ENCODE results near the gene POMT2. TPM values are rescaled to one million over a fixed set of nuclear protein-coding genes. Genes with fewer than 3 reads are reported as not detected.

Gene POMT2
- total RNA-seq, 1 donor from 2014 or later = 17.6 TPM

- no peak for DNase-seq (ENCODE audit: low read depth)
These were observed 77.9 kb downstream of the POMT2 start for GRCh38 chr14:77242752-77243151.

DNA sequence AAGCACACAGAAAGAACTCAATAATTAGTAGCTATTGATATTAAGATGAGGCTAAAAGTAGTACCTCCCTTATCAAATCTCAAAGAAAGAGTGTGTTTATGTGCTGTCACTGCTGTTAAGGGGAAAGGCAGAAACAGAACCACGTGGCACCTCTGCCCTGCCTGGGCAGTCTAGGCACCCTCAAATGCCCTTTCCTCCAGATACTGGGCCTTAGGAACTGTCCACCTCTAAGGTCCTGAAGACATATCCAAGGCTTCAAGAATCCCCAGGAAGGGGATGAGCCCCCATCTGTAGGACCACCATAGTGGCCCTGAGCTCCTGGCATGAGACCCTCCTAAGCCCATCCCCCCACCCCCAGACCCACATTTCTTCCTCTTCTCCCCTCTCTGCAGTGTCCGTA, 78.7 kb downstream of the POMT2 start:
- peak; percentile 24 for DNase-seq (ENCODE audit: low read depth)

- no peak for DNase-seq (ENCODE audit: low read depth)
These were observed 80.3 kb downstream of the POMT2 start for GRCh38 chr14:77240336-77240915.

DNA sequence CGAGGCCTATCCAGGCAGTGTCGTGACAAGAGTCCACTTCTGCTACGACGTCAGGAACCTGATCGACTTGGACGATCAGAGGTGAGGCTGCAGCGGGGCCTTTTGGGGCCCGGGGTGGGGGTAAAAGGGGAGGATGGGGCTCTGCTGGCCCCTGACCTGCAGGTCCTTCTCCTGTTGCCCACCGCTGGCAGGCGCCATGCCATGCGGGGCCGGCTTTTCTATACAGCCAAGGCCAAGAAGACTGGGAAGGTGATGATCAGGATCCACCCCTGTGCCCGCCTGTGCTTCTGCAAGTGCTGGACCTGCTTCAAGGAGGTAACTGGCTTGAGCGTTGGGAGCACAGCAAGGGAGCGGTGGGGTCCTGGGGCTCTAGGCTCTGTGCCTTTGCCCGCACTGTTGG, 81.3 kb downstream of the POMT2 start:
- DNase-seq (ENCODE audit: low read depth) = no peak

- peak; percentile 11 for DNase-seq (ENCODE audit: low read depth)
These were observed 81.7 kb downstream of the POMT2 start for GRCh38 chr14:77238996-77239395.

- DNase-seq (ENCODE audit: low read depth) = peak; percentile 3
These were observed 82.3 kb downstream of the POMT2 start for GRCh38 chr14:77238356-77238755.

- DNase-seq (ENCODE audit: low read depth) = no peak
These were observed 83.9 kb downstream of the POMT2 start for GRCh38 chr14:77236814-77237213.

DNA sequence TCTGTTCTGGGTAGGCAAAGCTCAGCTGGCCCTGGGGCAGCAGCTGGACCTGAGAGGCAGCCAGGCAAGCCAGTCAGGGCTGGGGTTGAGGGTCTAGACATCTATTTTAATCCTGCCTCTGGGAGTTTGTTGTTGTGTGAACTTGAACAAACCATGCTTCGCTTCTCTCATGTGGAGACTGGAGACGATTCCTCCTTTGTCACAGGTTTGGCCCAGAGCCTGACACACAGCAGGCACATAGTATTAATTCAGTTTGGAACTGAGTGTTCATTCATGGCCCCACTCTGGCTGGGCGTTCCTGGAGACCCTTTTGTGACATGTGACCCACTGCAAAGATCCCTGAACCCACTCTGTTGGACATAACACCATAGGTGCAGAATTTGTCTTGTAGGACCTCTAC, 89.0 kb downstream of the POMT2 start:
- no peak for DNase-seq (ENCODE audit: low read depth)

DNA sequence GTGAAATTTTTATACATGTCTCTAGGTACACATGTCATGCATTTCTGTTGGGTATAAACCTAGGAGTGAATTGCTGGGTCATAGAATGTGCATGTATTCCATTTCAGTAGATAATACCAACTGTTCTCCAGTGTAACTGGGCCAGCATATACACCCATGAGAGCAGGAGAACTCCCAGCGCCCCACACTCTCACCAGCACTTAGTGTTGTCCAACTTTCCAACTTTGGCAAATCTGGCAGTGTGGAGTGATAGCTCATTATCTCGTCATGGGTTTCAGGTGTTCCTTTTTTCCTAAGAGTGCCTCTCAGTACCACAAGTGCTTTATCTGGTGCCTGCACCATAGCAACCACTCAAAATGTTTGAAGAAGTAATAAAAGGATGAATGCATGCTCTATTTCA, 89.8 kb downstream of the POMT2 start:
- DNase-seq (ENCODE audit: low read depth) = no peak

DNA sequence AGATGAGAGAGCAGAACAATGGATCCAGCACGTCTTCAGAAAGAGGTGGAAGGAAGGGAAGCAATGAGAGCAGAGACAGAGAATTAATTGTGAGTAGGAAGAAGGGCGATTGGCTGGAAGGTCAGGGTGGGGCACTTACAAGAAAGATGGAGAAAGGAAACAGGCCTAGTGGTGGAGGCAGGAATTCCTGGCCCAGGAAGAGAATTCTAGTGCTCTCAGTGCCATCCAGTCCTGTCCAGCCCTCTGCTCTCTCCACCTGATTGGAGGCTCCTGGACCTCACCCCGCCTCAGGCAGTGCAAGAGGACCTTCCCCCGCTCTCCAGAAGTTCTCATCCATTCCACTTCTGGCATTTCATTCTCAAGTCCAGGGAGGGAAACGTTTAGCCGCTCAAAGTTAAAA, 92.6 kb downstream of the POMT2 start:
- DNase-seq (ENCODE audit: low read depth) = no peak

DNA sequence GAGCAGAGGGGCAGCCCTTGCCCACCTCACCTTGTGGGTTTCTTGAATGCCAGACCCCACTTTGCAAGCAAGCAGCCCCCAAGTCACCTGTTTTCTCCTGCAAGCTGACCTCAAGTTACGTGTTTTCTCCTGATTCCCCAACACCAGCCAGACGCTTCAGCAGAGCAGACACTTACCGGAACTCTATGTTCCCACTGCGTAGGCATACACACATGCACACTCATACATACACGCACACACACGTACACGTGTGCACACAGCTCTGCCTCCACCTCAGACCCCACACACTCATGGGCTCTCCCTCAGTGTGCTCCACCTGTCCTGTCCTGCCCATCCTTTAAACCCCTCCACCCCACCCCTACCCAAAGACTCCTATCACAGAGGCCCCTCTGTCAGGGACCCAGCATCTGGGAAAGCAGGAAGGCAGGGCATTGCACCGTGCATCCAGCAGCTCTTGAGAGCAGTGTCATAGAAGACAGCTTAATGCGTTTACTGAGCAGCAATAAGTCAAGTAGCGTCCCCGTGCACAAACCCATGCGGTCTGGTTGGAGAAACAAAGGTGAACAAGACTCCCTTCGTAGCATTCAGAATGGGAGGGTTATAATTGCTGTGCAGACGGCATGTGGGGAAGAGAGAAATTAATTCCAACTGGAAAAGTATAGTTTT, 94.7 kb downstream of the POMT2 start:
- no peak for DNase-seq (ENCODE audit: low read depth)

- no peak for DNase-seq (ENCODE audit: low read depth)
These were observed 95.4 kb downstream of the POMT2 start for GRCh38 chr14:77225254-77225653.

MicroRNA genes within 50 kb of the gene (microRNA counts, 767-probe panel; counts per million panel counts)
- microRNA hsa-miR-1260a = 11,733 counts per million, percentile 53 among the panel's probes with 10 or more counts

Small RNA genes within 50 kb of the gene (microRNA-seq; reads per million reads assigned to microRNA genes)
- gene MIR1260A = not detected

Other genes starting within 250 kb of the POMT2 start
- 30.7 and 42.9 TPM in 2 replicates for gene CIPC, start 222.6 kb downstream of the POMT2 start, total RNA-seq
- 0.40 and 1.0 TPM in 2 replicates for gene ZDHHC22, start 179.1 kb downstream of the POMT2 start, total RNA-seq
- gene TMEM63C, start 139.1 kb downstream of the POMT2 start, total RNA-seq = 0.08 and 0.16 TPM in 2 replicates
- gene NGB, start 49.7 kb downstream of the POMT2 start, total RNA-seq = not detected in 2 replicates
- gene GSTZ1, start 153 bp upstream of the POMT2 start, total RNA-seq = 35.1 and 40.1 TPM in 2 replicates
- gene TMED8, start 56.2 kb upstream of the POMT2 start, total RNA-seq = 5.5 and 6.0 TPM in 2 replicates
- gene SAMD15, start 56.5 kb upstream of the POMT2 start, total RNA-seq = 0.99 and 1.7 TPM in 2 replicates
- gene NOXRED1, start 102.6 kb upstream of the POMT2 start, total RNA-seq = not detected in 2 replicates
- gene VIPAS39, start 136.7 kb upstream of the POMT2 start, total RNA-seq = 20.0 and 20.2 TPM in 2 replicates
- 165 and 207 TPM in 2 replicates for gene AHSA1, start 137.2 kb upstream of the POMT2 start, total RNA-seq
- gene ISM2, start 177.9 kb upstream of the POMT2 start, total RNA-seq = 0.05 TPM in 1 of 2 replicates, not detected in the other